ENCODE measurements around the gene CCL19.
"Not testable (repeated sequence)": the region's sequence is repeated elsewhere in the genome, so short reads cannot be mapped to it uniquely, and the experiment has no call there.

CCL19 gene

DNA sequence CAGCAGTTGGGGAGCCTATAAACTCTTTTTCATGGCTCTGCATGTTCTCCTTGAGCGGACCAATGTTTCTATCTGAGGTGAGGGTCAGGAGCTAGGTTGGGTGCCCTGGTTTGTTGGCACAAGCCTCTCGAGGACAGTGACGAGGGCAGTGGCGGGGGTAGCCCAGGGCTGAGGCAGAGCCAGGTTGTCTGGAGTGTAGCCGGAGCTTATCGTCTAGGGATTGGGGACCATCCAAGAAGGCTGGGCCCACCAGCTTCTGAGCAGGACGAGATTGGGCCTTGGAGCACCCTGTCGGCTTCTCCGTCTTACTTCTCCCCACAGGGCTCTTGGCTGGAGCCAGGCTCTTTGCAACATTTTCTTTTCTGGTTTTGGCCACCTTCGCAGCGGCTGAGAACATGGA is 32.1 kb upstream of the CCL19 start:
- H3K9me3 ChIP-seq = no peaks in the 10 kb centered on the region
- intact Hi-C loops (cut with DNase I; ENCODE audit: low total_unique reads) = no loop called here
- no peaks in the 10 kb centered on the region for H3K27me3 ChIP-seq
- TF ChIP-seq, protein P1, sequence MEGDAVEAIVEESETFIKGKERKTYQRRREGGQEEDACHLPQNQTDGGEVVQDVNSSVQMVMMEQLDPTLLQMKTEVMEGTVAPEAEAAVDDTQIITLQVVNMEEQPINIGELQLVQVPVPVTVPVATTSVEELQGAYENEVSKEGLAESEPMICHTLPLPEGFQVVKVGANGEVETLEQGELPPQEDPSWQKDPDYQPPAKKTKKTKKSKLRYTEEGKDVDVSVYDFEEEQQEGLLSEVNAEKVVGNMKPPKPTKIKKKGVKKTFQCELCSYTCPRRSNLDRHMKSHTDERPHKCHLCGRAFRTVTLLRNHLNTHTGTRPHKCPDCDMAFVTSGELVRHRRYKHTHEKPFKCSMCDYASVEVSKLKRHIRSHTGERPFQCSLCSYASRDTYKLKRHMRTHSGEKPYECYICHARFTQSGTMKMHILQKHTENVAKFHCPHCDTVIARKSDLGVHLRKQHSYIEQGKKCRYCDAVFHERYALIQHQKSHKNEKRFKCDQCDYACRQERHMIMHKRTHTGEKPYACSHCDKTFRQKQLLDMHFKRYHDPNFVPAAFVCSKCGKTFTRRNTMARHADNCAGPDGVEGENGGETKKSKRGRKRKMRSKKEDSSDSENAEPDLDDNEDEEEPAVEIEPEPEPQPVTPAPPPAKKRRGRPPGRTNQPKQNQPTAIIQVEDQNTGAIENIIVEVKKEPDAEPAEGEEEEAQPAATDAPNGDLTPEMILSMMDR (IDR thresholded peaks at IDR 0.05) = no peak
- H3K4me1 ChIP-seq = no peaks in the 10 kb centered on the region
- H3K27ac ChIP-seq = no peak overlapping the region
- no peak overlapping the region for H3K4me3 ChIP-seq
- no peak for DNase-seq
- no peaks in the 10 kb centered on the region for H3K36me3 ChIP-seq

DNA sequence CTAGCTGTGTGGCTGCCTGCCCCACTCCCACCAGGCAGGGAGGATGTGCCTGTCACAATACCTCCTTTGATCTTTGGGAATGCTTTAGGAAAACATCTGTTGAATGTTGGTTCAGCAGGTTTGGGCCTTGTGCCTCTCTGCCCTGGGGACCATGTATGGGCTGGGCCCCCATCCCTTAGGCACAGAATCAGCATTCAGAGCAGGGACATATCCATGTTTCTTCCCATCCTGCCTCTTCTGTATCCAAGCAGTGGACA is 28.6 kb upstream of the CCL19 start:
- H3K27ac ChIP-seq; intact Hi-C loops (cut with DNase I; ENCODE audit: low total_unique reads); H3K27me3 ChIP-seq; DNase-seq; H3K9me3 ChIP-seq; H3K4me3 ChIP-seq; H3K4me1 ChIP-seq; H3K36me3 ChIP-seq: not testable (repeated sequence)

DNA sequence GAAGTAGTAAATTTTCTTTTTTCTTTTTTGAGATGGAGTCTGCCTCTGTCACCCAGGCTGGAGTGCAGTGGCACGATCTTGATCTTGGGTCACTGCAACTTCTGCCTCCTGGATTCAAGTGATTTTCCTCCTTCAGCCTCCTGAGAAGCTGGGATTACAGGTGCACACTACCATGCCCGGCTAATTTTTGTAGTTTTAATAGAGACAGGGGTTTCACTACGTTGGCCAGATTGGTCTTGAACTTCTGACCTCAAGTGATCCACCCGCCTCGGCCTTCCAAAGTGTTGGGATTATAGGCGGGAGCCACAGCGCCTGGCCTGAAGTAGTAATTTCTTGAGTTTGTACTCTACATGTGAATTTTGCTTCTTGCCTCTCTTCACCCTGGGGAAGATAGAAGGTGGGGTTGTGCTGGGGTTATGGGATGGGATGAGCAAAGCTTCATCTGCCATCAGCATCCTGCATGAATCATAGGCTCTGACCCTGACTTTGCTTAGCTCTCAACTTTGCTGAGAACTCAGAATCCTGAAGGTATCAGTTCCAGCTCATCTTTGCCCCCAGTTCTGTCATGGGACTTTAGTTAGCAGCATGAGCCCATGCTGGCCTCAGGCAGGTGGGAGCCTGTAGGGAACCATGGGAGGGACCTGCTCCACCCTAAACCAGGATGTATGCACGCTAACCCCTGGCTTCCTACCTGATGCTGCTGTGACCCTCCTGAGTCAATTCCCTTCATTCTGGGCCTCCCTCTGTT is 28.1 kb upstream of the CCL19 start:
- no peaks in the 10 kb centered on the region for H3K36me3 ChIP-seq
- no peak overlapping the region for H3K4me3 ChIP-seq
- intact Hi-C loops (cut with DNase I; ENCODE audit: low total_unique reads) = no loop called here
- no peak for DNase-seq
- H3K27ac ChIP-seq = no peak overlapping the region
- no peaks in the 10 kb centered on the region for H3K27me3 ChIP-seq
- TF ChIP-seq, protein P1 (IDR thresholded peaks at IDR 0.05) = no peak
- H3K4me1 ChIP-seq = no peaks in the 10 kb centered on the region
- no peaks in the 10 kb centered on the region for H3K9me3 ChIP-seq

DNA sequence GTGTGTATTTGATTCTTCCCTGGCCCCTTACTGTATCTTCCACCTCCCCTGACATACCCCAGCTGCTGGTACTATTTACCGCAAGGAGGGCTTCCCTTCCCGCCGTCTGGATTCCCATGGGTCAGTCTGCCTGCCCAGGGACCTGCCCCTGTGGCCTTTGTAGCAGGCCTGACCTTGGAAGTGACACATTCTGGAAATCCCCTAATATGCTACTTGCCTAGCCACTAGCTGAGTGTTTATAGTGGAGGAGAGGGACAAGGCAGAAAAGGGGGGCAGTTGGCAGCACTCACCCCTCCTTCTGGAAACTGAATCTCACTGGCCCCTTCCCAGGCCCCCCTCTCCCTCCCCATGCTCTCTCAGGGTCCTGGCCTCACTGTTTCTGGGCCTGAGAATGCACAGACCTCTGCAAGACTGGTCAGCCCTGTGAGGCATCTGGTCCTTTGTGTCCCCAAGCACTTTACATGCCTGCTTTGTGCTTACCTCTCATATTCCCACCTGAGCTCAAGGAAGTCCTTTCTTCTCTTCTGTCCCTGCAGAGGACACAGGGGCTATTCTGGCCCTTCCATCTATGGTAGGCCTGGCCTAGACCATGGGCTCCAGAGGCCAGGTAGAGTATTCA is 27.0 kb upstream of the CCL19 start:
- no peaks in the 10 kb centered on the region for H3K9me3 ChIP-seq
- H3K36me3 ChIP-seq = no peaks in the 10 kb centered on the region
- intact Hi-C loops (cut with DNase I; ENCODE audit: low total_unique reads) = no loop called here
- no peak overlapping the region for H3K27ac ChIP-seq
- no peaks in the 10 kb centered on the region for H3K27me3 ChIP-seq
- H3K4me3 ChIP-seq = no peak overlapping the region
- no peak for DNase-seq
- TF ChIP-seq, protein P1 (IDR thresholded peaks at IDR 0.05) = no peak
- H3K4me1 ChIP-seq = no peaks in the 10 kb centered on the region

DNA sequence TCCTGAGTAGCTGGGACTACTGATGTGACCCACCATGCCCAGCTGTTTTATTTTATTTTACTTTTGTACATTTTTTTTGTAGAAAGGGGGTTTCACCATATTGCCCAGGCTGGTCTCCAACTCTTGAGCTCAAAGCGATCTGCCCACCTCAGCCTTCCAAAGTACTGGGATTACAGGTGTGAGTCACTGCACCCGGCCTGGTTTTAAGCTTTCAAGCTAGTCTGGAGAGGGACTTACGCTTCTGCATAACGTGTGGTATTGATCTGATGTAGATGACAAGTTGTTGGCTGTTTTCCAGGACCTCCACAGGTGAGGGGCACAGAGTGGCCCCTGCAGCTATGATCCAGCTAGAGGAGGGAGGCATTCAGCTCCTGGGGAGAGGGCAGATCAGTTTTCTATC is 25.6 kb upstream of the CCL19 start:
- no peak for DNase-seq
- H3K27ac ChIP-seq = no peak overlapping the region
- intact Hi-C loops (cut with DNase I; ENCODE audit: low total_unique reads) = no loop called here
- H3K36me3 ChIP-seq = no peaks in the 10 kb centered on the region
- no peak overlapping the region for H3K4me3 ChIP-seq
- no peaks in the 10 kb centered on the region for H3K9me3 ChIP-seq
- H3K27me3 ChIP-seq = no peaks in the 10 kb centered on the region
- H3K4me1 ChIP-seq = no peaks in the 10 kb centered on the region
- TF ChIP-seq, protein P1 (IDR thresholded peaks at IDR 0.05) = no peak

DNA sequence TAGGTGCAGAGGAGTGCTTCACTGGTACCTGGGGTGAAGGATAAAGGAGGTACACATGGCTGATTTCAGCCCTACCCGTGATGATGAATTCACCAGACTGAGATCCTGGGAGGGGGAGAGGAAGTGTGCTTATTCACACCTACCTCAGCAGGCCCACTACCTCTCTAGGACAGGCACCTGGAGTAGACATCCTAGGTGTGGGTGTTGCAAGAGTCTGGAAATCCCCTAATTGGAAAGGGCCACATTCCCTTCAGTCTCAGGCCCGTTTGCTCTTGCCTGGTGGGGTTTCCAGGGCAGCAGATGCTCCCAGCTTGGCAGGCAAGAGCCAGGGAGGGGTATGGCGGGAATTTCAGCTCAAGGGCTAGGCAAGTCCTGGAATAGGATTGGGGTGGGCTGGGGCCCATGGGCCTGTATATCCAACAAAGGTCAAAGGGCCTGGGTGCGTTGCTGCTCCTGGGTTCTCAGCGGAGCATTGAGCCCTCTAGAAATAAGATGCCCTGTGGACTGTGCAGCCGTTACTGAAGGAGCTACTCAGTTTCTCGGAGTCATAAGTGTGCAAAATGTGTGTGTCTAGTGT is 24.7 kb upstream of the CCL19 start:
- Histone ChIP-seq H3K4me3 (no peak overlapping the region), H3K27me3 (no peaks in the 10 kb centered on the region), H3K9me3 (no peaks in the 10 kb centered on the region), H3K36me3 (no peaks in the 10 kb centered on the region), H3K27ac (no peak overlapping the region), H3K4me1 (no peaks in the 10 kb centered on the region)
- intact Hi-C loops (cut with DNase I; ENCODE audit: low total_unique reads) = no loop called here
- no peak for DNase-seq
- TF ChIP-seq, protein P1 (IDR thresholded peaks at IDR 0.05) = no peak
